ENCODE measurements around the gene FAM98B. TPM values are rescaled to one million over a fixed set of nuclear protein-coding genes. Genes with fewer than 3 reads are reported as not detected.

FAM98B gene
- total and polyA plus RNA-seq, 10 of the 15 experiments (the other 5 are each of a cell fraction or from before 2014, with no cell fraction given) = 1.3 to 36.7 (median 10.9) TPM

GRCh38 chr15:38504680-38505467 is 50.9 kb downstream of the FAM98B start (continued):
- TF ChIP-seq ZNF687 (IDR thresholded peaks at IDR 0.05) (no peak), CBX5 (IDR thresholded peaks at IDR 0.05; ENCODE audit: low read depth) (no peak), HDAC2 (IDR thresholded peaks at IDR 0.05) (no peak)

- peaks cover 18 to 19% of the 10 kb centered on the region in 2 experiments; a peak in 3 of 4 replicates for H3K36me3 ChIP-seq (ENCODE audit: control insufficient read depth in 2 of 2, insufficient read depth in 2 of 2, low read length in 1 of 2)
Observed at GRCh38 chr15:38506997-38507396, 53.1 kb downstream of the FAM98B start.

More at GRCh38 chr15:38506997-38507396, 53.1 kb downstream of the FAM98B start:
- no peak for TF ChIP-seq ZNF384 (IDR thresholded peaks at IDR 0.05; ENCODE audit: borderline replicate concordance, low read depth, low read length)
- no peak for TF ChIP-seq CHD2 (IDR thresholded peaks at IDR 0.05; ENCODE audit: borderline replicate concordance, low read depth, low read length)
- no peak for TF ChIP-seq CREM (IDR thresholded peaks at IDR 0.05; ENCODE audit: low read depth)
- no peak for TF ChIP-seq BCL3 (IDR thresholded peaks at IDR 0.05; ENCODE audit: borderline replicate concordance, insufficient read depth, low read depth, low read length, poor library complexity, severe bottlenecking)
- ChIA-PET CTCF (interaction anchor here (1.0 to 5.9 kb wide), 5 partner anchors 9 to 184 kb away, joined by 3 to 35 read pairs (median 4); no protein-coding TSS in a partner anchor), POLR2A (interaction anchor here (0.8 to 1.7 kb wide), 3 partner anchors 9 to 167 kb away, joined by 4 to 8 read pairs (median 5); no protein-coding TSS in a partner anchor), RAD21 (ENCODE audit: unreplicated experiment) (interaction anchor here (1.0 to 1.8 kb wide), 3 partner anchors 43 to 183 kb away, joined by 3 to 4 read pairs (median 3); no protein-coding TSS in a partner anchor), SMC1A (ENCODE audit: uncharacterized antibody, unreplicated experiment) (interaction anchor here (0.7 to 17.5 kb wide), 12 partner anchors 8 to 180 kb away, joined by 3 to 208 read pairs (median 4); no protein-coding TSS in a partner anchor)
- H2AFZ ChIP-seq (ENCODE audit: control insufficient read depth, low read depth, low read length) = no peak overlapping the region
- H4K20me1 ChIP-seq (ENCODE audit: control insufficient read depth, insufficient read depth) = no peaks in the 10 kb centered on the region
- FAIRE-seq (no peak), ATAC-seq (no peak), DNase-seq (ENCODE audit: low read depth, low spot score) (no peak)
- no peak overlapping the region for H3K4me3 ChIP-seq
- no peak overlapping the region for H3K4me2 ChIP-seq (ENCODE audit: control insufficient read depth, insufficient read depth)
- no peaks in the 10 kb centered on the region for H3K79me2 ChIP-seq (ENCODE audit: control insufficient read depth, insufficient read depth, low read length)
- 81% methylated on average over 4 of the region's 4 CpGs for WGBS (ENCODE audit: insufficient coverage, insufficient replicate concordance, low lambda C conversion rate, missing lambda C conversion rate)
- H3K9me3 ChIP-seq (replicated peaks; ENCODE audit: control insufficient read depth, insufficient read depth, low read length) = no peaks in the 10 kb centered on the region
- in situ Hi-C loops (cut with MboI) = no loop called here
- peaks cover 11% of the 10 kb centered on the region for H3K4me1 ChIP-seq (ENCODE audit: control insufficient read depth, insufficient read depth, low read length)
- BruUV-seq (replicated peaks) = no TSS peak
- no peak overlapping the region for H3K27ac ChIP-seq (ENCODE audit: control insufficient read depth, insufficient read depth)
- H3K27me3 ChIP-seq (replicated peaks in 1 of 2; ENCODE audit: control insufficient read depth in 2 of 2, insufficient read depth in 2 of 2, low read length in 1 of 2) = no peaks in the 10 kb centered on the region
- intact Hi-C loops (cut with micrococcal nuclease; ENCODE audit: unreplicated experiment) = loop anchor here (5.0 kb wide), 2 partner anchors 35 to 65 kb away; no protein-coding TSS in a partner anchor
- H3K9ac ChIP-seq (ENCODE audit: control insufficient read depth, insufficient read depth, low read length) = no peak overlapping the region

Measured in GM12878 (cell line).